Nephron progenitor cell (in vitro differentiated cells): Measurements from ENCODE around the gene VWA8.

ENCODE experiments used
- DNase-seq: peaks from one replicate; pipeline ENCODE4 v3.0.0; 2021
- H3K27ac Mint-ChIP-seq: 2 replicates; pipeline ENCODE4 v1.8.0; 2021; ENCODE audit warnings: mild to moderate bottlenecking, moderate library complexity, mixed read lengths
- H3K27me3 Mint-ChIP-seq: 2 replicates; pipeline ENCODE4 v1.8.0; 2021; ENCODE audit warnings: mild to moderate bottlenecking, low read depth, mixed read lengths; ENCODE audit not compliant: poor library complexity
- H3K36me3 Mint-ChIP-seq: 2 replicates; pipeline ENCODE4 v1.8.0; 2021; ENCODE audit warnings: low read depth, mixed read lengths
- H3K4me1 Mint-ChIP-seq: 2 replicates; pipeline ENCODE4 v1.8.0; 2021; ENCODE audit warnings: mixed read lengths
- H3K4me3 Mint-ChIP-seq: 2 replicates; pipeline ENCODE4 v1.8.0; 2021; ENCODE audit warnings: mild to moderate bottlenecking, moderate library complexity, mixed read lengths
- H3K9me3 Mint-ChIP-seq: 2 replicates; pipeline ENCODE4 v1.8.0; 2021; ENCODE audit warnings: mild to moderate bottlenecking, moderate library complexity, mixed read lengths
- CTCF ChIP-seq: fragments of 200-600 bp; sonication (generic); IDR thresholded peaks from 2 replicates; pipeline ENCODE4 v1.5.0; 2021; ENCODE audit warnings: antibody characterized with exemption

The VWA8 gene

GRCh38 chr13:41654796-41655195, 306.1 kb downstream of the VWA8 start:
- Mint-ChIP-seq H3K27ac (no peak overlapping the region), H3K4me3 (no peak overlapping the region), H3K9me3 (peaks cover 12% of the 10 kb centered on the region), H3K4me1 (no peaks in the 10 kb centered on the region), H3K27me3 (no peaks in the 10 kb centered on the region), H3K36me3 (peaks cover 32% of the 10 kb centered on the region)
- no peak for DNase-seq
- no peak for TF ChIP-seq CTCF

GRCh38 chr13:41652735-41653361, 308.1 kb downstream of the VWA8 start:
- H3K36me3 Mint-ChIP-seq: peaks cover 27% of the 10 kb centered on the region
- H3K4me3 Mint-ChIP-seq: no peak overlapping the region
- TF ChIP-seq CTCF: peak; percentile 46
- no peaks in the 10 kb centered on the region for H3K27me3 Mint-ChIP-seq
- H3K4me1 Mint-ChIP-seq: peaks cover 8% of the 10 kb centered on the region
- H3K27ac Mint-ChIP-seq: no peak overlapping the region
- H3K9me3 Mint-ChIP-seq: peaks cover 12% of the 10 kb centered on the region
- DNase-seq: peak; percentile 15

GRCh38 chr13:41651413-41652058, 309.4 kb downstream of the VWA8 start:
- no peak for DNase-seq
- Mint-ChIP-seq H3K4me1 (peaks cover 11% of the 10 kb centered on the region), H3K27ac (no peak overlapping the region), H3K27me3 (peaks cover 3% of the 10 kb centered on the region), H3K9me3 (peaks cover 12% of the 10 kb centered on the region), H3K36me3 (peaks cover 24% of the 10 kb centered on the region), H3K4me3 (no peak overlapping the region)
- no peak for TF ChIP-seq CTCF

- no peak for DNase-seq
- TF ChIP-seq CTCF: no peak
- H3K27me3 Mint-ChIP-seq: peaks cover 3% of the 10 kb centered on the region
- no peak overlapping the region for H3K4me3 Mint-ChIP-seq
- peaks cover 12% of the 10 kb centered on the region for H3K9me3 Mint-ChIP-seq
- H3K27ac Mint-ChIP-seq: no peak overlapping the region
- peaks cover 22% of the 10 kb centered on the region for H3K36me3 Mint-ChIP-seq
- H3K4me1 Mint-ChIP-seq: peaks cover 11% of the 10 kb centered on the region
Observed at GRCh38 chr13:41650706-41651105, 310.2 kb downstream of the VWA8 start.

- no peak for DNase-seq
- Mint-ChIP-seq H3K4me1 (peaks cover 17% of the 10 kb centered on the region), H3K27me3 (peaks cover 3% of the 10 kb centered on the region), H3K9me3 (peaks cover 10% of the 10 kb centered on the region), H3K27ac (peak overlapping the region; percentile 42), H3K36me3 (peaks cover 13% of the 10 kb centered on the region), H3K4me3 (no peak overlapping the region)
- peak; percentile 28 for TF ChIP-seq CTCF
Observed at GRCh38 chr13:41649659-41650058, 311.2 kb downstream of the VWA8 start.
